Iris pigment epithelial cell (primary cell): Measurements from ENCODE around the gene TNFAIP8L2.

Experiments
- DNase-seq: peaks from one replicate; pipeline ENCODE4 v3.0.0-alpha.2; 2011; ENCODE audit warnings: low read depth

TNFAIP8L2 gene

DNA sequence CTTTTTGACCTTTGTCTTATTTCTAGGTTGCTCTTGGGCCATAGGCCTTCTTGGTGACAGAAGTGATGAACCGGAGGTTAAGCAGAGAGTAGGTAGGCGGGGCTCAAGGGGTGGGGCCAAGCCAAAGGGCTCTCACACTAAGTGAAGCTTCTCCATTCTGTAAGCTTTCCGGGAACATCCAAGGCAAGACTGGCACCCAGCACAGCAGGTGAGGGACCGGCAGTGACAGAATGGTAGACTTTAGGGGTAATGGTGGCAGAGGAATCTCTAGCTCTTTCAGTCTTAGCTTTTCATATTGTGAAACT lies at the start of gene TNFAIP8L2:
Gene TNFAIP8L2, plus strand, starts transcription at position 135 of the 305 bp plus-strand sequence. CDS start 2,049 bp downstream, outside the sequence.
- DNase-seq, result no peak

DNA sequence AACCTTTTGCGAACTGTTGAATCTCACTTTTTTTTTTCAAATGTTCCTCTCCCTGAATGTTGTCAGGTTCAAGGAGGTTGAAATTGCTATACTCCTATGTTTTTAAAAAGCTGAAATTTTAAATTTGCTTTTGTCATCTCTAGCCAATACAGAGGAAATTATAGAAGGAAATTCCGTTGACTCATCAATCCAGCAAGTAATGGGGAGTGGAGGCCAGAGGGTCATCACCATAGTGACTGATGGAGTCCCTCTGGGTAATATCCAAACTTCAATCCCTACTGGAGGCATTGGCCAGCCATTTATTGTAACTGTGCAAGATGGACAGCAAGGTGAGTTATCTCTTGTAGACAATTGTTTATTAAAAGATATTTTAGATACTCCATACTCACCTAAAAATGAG lies 49.6 kb upstream of the TNFAIP8L2 start:
- peak; percentile 57 for DNase-seq

DNA sequence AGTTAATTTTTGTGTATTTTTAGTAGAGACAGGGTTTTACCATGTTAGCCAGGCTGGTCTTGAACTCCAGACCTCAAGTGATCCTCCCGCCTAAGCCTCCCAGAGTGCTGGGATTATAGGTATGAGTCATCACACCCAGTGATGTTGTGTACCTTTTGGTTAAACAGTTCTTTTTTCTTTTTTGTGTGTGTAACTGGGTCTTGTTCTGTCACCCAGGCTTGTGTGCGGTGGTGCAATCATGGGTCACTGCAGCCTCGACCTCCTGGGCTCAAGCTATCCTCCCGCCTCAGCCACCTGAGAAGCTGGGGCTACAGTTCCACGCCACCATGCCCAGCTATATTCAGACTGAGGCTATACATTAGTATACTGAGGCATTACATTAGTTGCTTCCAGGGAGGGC lies 48.1 kb upstream of the TNFAIP8L2 start:
- DNase-seq, result peak; percentile 28

DNA sequence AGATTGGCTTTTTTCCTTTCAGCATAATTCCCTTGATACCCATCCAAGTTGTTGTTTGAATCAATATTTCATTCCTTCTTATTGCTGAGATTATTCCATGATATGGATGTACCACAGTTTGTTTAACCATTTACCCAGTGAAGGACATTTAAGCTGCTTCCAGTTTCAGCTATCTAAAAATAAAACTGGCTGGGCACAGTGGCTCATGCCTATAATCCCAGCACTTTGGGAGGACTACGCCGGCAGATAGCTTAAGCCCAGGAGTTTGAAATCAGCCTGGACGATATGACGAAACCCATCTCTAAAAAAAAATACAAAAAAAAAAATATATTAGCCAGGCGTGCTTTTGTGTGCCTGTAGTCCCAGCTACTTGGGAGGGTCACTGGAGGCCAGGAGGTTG lies 42.6 kb upstream of the TNFAIP8L2 start:
- DNase-seq, result no peak

DNA sequence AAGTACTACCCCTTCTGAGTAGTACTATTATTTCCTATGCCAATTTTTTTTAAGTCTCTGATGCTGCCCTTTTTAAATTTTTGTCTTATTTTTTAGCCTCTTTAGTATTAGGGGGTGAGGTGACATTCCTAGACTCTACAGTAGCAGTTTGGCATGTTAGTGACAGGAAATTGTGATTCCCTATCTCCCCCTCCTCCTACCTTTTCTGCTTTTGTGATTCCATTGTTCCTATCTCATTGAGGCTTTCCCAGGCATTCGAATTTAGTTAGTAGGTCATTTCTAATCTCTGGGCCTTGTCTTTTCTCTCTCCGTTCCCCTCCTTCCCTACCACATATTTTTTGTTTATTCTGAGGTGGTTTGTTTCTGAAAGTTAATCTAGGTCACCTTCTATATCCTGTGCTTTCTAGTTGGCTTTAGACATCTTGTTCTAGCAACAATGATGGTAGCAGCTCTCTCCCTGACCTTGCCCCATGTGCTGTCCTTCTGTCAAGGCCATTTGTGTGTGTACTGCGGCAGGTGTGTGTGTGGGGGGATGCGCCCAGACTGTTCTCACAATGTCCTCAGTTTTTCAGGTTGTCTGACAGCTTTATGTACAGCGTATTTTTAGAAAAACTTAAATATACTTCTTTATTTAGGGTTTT lies 31.6 kb upstream of the TNFAIP8L2 start:
- no peak for DNase-seq

DNA sequence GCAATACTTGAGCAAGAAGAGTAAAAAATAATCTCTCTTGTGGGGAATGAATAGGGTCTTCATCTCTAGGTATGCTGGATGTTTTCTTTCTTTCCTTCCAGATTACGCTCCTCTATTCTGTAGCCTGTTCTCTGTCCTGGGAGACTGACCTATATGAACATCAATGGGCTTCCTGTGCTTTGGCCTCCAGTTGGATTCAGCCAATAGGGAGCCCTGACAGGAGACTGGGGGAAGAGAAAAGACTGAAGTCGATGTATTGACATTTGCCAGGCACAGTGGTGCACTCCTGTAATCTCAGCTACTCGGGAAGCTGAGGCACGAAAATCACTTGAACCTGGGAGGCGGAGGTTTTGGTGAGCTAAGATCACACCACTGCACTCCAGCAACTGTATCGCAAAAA lies 27.6 kb upstream of the TNFAIP8L2 start:
- DNase-seq, result no peak

DNA sequence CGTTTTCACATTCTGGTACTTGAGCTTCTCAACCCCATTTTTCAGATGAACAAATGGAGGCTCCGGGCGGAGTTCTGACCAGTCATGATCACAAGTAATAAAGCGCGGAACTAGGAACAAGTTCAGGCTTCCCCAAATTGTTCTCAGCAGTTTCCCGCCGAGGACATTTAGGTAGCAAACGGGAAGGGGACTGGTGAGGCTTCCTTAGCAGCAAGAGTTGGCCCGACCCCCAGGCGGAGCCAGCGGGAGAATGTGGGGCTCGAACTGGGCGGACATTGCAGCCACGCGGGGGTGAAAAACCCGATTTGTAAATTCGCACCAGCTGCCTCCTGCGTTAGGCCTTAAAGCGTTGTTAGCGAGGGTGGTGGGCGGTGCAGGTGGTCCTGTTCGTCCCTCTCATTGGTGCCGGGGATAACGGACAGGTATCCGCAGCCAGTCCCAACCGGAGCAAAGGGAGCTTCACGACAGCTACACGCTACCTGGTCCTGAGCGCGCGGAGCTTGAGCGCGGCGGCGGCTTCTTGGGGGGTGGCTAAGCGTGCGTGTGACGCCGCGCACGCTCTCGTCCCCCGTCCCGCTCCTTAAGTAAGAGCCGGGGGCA lies 25.4 kb upstream of the TNFAIP8L2 start:
- DNase-seq, result peak; percentile 96

DNA sequence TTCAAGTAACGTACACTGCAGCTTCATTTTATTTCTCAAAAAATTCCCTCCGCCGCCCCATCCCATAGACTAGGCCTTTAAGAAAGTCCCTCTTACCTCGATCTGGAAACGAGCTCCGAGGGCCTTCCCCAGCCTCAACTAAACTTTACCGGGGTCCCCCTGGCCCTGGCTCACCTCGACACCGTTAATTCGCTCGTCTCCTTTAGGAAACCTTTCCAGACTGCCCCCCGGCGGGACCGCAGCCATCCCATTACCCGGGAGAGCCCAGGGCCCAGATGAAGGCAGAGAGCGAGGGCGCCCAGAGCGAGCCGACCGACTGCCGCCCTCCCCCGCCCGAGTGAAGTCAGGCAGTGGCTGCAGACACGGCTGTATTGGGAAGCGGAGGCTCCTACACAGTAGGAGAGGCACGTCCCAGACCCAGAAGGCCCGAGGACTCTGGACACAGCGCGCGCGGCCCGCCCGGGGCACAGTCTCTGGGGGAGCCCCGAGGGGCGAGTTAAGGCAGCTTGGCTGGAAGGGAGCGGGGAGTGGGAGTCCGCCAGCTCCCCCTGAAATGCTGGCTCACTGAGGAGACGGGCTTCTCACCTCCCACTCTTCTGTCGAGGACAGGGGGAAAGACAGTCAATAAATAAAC lies 24.6 kb upstream of the TNFAIP8L2 start:
- peak; percentile 27 for DNase-seq

DNA sequence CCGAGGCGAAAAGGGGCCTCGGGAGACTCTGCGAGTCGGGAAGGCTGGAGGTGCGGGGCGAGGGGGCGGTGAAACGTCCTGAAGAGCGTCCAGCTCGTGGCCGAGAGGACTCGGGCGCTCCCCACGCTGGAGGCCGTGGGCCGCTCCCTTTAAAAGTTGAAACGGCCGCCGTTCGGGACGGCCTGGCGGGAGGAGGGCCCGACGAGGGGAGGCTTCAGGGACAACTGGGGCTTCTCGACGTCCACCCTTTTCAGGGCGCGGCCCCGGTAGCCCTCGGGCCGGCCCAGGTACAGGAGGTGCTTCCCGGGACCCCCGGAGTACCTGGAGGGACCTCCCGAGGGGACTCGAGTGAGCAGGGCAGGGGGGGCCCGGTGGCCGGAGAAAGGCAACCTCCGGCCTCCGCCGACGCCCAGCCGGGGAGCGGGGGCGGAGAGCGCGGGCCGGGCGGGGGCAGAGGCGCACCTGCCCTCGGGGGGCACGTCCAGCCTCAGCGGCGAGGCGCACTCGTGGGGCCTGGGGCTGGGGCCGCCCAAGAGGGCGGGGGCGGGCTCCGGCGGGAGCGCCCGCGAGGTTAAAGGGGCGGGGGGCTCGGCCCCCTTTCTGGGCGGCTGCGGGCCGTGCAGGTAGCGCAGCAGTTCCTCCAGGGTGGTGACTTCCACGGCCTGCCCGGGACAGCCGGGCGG lies 24.0 kb upstream of the TNFAIP8L2 start:
- no peak for DNase-seq

DNA sequence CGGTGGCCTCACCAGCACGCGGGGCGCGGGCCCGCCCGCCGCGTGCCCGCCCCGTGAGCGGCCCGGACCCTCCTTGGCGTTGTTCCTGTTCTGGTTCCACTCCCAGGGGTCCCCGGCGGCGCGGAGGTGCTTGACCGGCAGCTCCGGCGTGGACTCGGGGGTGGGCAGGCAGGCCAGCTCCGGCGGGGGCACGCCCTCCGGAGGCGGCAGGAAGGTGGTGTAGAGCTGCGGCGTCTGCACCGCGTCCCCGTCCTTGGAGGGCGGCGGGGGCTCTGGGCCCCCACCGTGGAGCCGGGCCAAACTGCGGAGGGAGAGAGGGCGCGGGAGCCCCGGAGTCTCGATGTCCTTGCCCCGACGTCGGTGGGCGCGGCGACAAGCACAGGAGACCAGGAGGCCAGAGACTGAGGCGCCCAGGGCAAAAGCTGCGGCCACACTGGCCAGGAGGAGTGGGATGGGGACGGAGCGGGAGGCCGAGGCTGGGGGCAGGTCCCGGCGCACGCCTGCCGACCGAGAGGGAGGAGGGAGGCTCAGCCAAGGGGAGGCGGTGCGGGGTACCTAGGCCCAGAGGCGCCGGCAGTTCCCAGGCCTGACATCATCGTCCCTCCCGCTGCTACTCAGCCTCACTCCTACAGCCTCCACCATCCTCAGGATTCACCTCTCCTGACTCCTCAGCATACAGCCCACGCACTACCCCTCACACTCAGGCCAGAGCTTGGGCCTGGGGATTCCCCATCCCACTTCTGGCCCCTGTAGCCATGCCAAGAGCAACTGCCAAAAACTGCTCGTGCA lies 23.2 kb upstream of the TNFAIP8L2 start:
- no peak for DNase-seq

DNA sequence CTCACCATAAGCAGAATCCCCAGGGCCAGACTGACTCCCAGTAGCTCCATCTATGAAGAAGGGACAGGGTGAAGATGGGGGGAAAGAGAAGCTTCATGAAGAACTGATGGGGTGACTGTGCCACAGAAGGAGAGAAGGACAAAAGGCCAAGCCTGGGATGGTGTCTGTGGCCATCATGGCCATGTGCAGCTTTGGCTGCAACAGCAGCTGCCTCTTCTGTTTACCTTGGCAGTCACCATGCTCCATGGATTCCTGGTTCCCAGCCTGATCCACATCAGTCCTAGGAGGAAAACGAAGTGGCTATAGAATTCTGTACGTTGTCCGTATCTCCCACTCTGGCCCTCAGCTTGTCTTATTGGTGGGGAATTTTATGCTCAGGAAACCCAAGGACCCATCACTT lies 22.1 kb upstream of the TNFAIP8L2 start:
- no peak for DNase-seq

DNA sequence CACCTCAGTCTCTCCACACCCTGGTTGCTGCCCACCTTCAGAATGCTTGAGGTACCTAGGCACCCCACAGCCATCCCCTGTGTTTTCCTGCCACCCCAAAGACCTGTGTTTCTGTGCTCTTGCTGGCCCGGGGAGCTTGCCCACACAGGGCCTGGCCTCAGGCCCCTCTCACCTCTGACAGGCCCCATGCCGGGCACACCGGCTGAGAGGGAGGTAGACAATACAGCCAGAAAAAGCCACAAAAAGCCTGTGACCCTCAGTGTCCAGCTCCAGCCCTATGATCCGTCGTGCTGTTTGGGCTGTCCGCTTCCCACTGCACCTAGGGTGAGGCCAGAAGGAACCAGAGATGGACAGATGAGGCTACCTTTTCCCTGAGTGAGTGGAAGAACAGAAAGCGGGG lies 21.5 kb upstream of the TNFAIP8L2 start:
- no peak for DNase-seq

DNA sequence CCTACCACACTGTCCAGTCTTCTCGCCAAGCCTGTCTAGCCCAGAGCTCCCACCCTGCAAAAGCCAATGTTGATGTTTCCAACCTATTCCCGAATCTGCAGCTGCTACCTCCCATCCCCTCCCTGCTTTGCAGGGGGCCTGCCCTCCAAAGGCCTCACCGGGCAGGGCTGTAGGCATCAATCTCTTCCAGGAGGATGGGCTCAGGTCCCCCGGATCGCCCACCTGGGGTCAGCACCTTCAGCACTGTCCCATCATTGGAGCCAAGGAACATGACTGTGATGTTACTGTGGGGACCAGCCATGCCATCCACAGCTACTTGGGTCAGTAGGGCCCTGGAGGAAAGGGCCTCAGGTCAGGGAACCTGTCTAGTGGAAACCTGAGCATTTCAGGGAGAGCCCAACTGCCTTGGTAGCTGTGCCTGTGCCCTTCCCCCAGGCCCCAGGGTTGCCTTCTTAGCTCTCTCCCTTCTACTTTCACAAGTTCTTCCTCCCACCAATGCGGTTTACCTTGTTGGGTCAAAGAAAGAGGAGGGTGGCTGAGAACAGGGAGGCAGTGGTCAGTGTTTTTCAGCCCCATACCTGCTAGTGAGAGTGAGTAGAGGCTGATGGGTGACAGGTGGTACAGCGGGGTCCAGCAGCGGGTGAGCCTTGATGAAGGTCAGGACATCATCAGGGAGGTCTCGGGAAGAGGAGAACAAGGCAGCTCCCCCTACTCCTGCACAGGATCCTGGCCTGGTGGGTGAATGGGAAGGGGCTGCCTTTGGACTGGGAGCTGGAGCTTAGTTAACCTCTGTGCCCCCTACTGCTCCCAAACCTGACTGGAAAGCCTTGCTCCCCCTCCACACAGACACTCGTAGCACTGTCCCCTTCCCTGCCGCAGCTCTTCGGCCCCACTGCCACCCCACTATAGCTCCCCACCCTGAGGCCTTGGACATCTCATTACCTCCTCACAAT lies 20.7 kb upstream of the TNFAIP8L2 start:
- DNase-seq, result no peak

DNA sequence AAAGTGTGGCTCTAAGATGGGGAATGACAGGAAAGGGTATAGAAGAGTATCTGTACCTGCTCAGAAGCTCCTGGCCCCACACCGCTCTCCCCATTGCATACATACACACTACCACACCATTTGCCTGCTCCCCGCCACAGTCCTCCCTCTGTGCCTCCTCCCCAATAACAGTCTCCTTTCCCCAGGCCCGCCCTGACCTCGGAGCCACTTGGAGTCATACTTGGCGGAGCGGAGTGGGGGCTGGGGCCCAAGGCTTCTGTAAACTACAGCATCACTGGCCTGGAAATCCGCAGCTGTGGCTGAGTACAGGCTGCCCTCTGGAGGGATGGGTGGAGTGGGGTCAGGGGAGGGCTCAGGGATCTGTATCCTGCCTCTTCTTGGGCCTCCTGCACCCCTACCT lies 18.7 kb upstream of the TNFAIP8L2 start:
- DNase-seq, result no peak

DNA sequence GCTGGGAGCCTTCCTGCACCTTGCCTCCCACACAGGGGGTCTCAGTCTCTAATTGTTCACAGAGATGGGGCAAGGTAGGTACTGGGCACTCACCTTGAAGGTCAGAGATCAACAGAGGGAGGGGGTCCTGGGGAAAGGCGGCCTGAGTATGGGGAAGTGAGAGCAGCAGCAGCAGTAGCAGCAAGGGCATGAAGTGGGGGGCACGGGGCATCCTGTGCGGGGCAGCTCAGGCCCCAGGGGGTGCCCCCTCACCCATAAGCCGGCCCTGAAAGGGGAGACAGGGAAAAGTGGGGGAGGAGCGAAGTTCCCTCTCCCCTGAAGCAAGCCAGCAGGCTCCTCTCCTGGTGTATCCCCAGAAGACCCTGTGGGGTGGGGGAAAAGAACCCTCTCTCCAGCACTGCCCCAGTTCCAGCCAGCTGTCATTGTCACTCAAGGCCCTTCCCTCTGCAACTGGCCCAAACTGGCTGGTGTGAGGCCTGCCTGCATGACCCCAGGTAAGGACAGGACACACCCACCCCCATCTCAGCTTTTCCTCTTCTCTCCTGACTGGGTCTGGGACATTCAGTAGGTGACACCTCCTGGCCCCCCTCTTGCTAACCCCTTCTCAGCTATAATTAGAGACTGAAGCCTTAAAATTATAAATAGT lies 13.9 kb upstream of the TNFAIP8L2 start:
- DNase-seq, result no peak

DNA sequence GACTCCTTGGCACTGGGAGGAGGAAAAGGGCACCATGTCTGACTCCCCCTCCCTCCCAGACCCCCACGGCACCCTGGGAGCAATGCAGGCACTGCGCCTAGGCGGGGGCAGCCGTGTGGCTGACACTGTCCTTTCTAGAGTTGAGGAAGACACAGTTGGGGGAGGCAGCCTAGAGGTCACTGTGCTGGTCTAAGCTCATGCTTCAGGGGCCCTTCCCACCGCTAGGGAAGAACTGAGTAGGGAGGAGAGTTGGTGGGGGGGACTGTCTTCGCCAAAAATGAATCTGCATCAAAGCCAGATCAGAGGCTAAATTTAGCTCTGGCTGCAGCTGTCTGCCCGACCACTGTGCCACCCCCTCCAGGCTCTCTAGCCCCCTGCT lies 13.4 kb upstream of the TNFAIP8L2 start:
- no peak for DNase-seq

DNA sequence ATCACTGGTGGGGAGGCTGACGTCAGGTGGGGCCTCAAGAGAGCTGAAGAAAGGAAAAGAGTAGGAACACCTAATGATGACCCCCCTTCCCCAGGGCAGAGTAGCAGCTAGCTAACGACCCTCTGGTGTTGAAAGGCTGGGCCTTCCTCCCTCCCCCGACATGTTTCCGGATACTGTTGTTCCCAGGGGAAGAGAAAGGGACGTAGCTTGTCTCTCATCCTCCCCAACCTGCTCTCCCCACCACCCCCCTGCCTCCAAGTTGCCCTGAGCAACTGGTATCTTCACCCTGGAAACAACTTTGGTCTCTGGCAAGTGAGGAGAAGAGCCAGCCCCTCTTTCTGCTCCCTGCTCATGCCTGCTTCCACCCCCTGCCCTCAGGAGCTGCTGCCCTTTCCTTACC lies 12.5 kb upstream of the TNFAIP8L2 start:
- DNase-seq, result no peak

DNA sequence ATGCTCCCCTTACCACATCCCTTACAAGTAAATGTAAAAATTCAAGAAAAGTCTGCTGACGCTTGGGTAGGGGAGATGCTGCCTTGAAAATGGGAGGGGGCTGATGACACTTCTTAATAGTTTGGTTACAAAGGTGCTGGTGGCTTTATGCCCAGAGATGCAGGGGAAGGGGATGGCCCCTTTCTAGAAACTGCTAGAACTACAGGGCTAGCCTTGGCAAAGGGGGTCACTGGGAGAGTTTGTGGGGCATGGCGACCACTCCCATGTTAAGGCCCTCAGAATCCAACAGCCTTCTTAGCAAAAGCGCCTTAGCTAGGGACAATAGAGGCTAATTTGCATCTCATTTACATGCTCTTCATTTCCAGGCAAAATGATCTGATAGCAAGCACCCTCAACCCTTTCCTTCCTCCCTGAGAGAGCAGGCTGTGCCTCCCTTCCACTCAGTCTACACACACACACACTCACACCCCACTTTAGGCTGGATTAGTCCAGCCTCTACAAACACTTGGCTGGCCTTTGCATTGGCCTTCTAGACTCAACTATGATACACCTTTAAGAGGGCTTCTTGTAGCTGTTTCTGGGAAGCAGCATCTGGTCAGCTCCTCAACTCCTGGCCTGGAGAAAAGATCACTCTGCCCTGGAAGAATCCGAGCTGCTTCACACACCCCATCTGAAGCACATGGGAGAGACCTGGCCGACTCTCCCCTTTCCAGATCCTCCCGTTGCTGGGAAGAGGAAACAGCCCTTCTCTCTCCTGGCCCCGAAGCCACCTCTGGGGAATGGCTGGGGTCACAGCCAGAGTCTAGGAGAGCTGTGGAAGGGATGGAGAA lies 11.8 kb upstream of the TNFAIP8L2 start:
- DNase-seq, result peak; percentile 17

DNA sequence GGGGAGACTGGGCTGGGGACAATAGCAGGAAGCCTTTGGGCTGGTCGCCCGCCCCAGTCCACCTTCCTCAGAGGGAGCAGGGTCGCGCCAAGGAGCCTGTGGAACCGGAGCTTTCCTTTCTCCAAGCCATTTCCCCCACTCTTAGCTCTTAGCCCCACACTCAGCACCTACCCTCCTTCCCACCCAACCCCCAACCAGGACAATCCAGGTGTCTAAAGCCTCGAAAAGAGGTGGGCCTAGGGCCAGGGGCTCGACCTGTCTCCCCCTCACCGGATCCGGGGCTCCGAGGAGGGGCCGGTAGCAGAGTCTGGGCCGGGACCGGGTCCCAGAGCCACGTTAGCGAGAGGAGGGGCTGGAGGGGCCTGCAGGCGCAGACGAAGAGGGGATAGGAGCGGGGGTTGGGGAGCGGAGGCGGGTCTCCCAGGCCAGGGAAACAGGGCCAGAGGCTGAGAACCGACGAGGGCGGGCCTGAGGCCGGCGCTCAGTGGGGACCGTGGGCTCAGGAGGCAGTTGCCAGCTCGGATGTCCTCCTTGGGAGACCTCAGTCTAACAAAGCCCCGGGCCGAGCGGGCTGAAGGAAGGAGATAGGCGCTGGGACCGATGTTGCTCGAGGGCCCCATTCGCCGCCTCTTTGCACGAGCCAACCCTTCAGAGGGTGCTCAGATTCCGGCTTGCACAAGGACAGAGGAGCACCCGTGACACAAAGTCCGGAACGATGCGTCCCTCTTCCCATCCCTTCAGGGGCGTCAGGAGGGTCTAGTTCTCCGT lies 11.0 kb upstream of the TNFAIP8L2 start:
- DNase-seq, result peak; percentile 29
